ENCODE data around the gene LRRN2. TPM values are rescaled to one million over a fixed set of nuclear protein-coding genes. Genes with fewer than 3 reads are reported as not detected.
A peak's percentile ranks its signal among the peaks of the same experiment; 100 is the strongest.

The LRRN2 gene
- total RNA-seq, 2 experiments from 2014 or later, result not detected

- ATAC-seq (ENCODE audit: poor library complexity) (no peak), DNase-seq (no peak)
- Histone ChIP-seq H3K36me3 (ENCODE audit: insufficient read depth, low read length) (peaks cover 2% of the 10 kb centered on the region), H3K4me3 (ENCODE audit: low read length) (no peak overlapping the region), H3K4me1 (ENCODE audit: insufficient read depth, low read length) (peaks cover 17% of the 10 kb centered on the region), H3K27me3 (ENCODE audit: control insufficient read depth in 1 of 2, insufficient read depth in 2 of 2, low read length in 2 of 2) (no peaks in the 10 kb centered on the region), H3K27ac (ENCODE audit: low read depth in 1 of 2, low read length in 2 of 2) (no peak overlapping the region), H3K9me3 (ENCODE audit: control insufficient read depth in 1 of 2, insufficient read depth in 1 of 2, low read length in 2 of 2) (no peaks in the 10 kb centered on the region)
- no peak for TF ChIP-seq CTCF (IDR thresholded peaks at IDR 0.05)
- Mint-ChIP-seq H3K9me3 (no peaks in the 10 kb centered on the region), H3K27ac (no peak overlapping the region), H3K4me3 (no peak overlapping the region), H3K27me3 (no peaks in the 10 kb centered on the region), H3K4me1 (ENCODE audit: low read depth) (peaks cover 14% of the 10 kb centered on the region), H3K36me3 (ENCODE audit: low read depth) (peaks cover 5% of the 10 kb centered on the region)
- intact Hi-C loops (cut with DNase I, micrococcal nuclease), result no loop called here
- ChIA-PET CTCF (no interaction called here), POLR2A (no interaction called here)
These were observed 97.9 kb downstream of the LRRN2 start for GRCh38 chr1:204587621-204588020.

- peaks cover 26% of the 10 kb centered on the region for H3K4me1 ChIP-seq (ENCODE audit: insufficient read depth, low read length)
- H3K27me3 ChIP-seq (ENCODE audit: control insufficient read depth in 1 of 2, insufficient read depth in 2 of 2, low read length in 2 of 2), result no peaks in the 10 kb centered on the region
- H3K4me3 Mint-ChIP-seq, result peak overlapping the region; percentile 54
- no peak for TF ChIP-seq CTCF (IDR thresholded peaks at IDR 0.05)
- peaks cover 24% of the 10 kb centered on the region for H3K4me1 Mint-ChIP-seq (ENCODE audit: low read depth)
- intact Hi-C loops (cut with DNase I, micrococcal nuclease), result no loop called here
- ATAC-seq (ENCODE audit: poor library complexity), result peak; percentile 63
- peak overlapping the region; percentile 13 for H3K27ac Mint-ChIP-seq
- no peaks in the 10 kb centered on the region for H3K27me3 Mint-ChIP-seq
- H3K36me3 Mint-ChIP-seq (ENCODE audit: low read depth), result peaks cover 26% of the 10 kb centered on the region
- H3K36me3 ChIP-seq (ENCODE audit: insufficient read depth, low read length), result peaks cover 2% of the 10 kb centered on the region
- POLR2A ChIA-PET, result interaction anchor here (0.8 kb wide), 1 partner anchor 69 kb away, joined by 3 read pairs; the partner anchor contains the start of gene MDM4
- no peaks in the 10 kb centered on the region for H3K9me3 ChIP-seq (ENCODE audit: control insufficient read depth in 1 of 2, insufficient read depth in 1 of 2, low read length in 2 of 2)
- no peak overlapping the region for H3K27ac ChIP-seq (ENCODE audit: low read depth in 1 of 2, low read length in 2 of 2)
- peak in 9 of 14 experiments; percentile 8 to 70 (median 22) for DNase-seq
- no peaks in the 10 kb centered on the region for H3K9me3 Mint-ChIP-seq
- no peak overlapping the region for H3K4me3 ChIP-seq (ENCODE audit: low read length)
- CTCF ChIA-PET, result no interaction called here
These were observed 100.7 kb downstream of the LRRN2 start for GRCh38 chr1:204584699-204585372.

GRCh38 chr1:204583909-204584632 is 101.5 kb downstream of the LRRN2 start:
- TF ChIP-seq CTCF (IDR thresholded peaks at IDR 0.05), result no peak
- no peak overlapping the region for H3K27ac Mint-ChIP-seq
- H3K4me1 Mint-ChIP-seq (ENCODE audit: low read depth), result peaks cover 30% of the 10 kb centered on the region
- no peaks in the 10 kb centered on the region for H3K27me3 Mint-ChIP-seq
- peaks cover 34% of the 10 kb centered on the region for H3K4me1 ChIP-seq (ENCODE audit: insufficient read depth, low read length)
- no peak overlapping the region for H3K27ac ChIP-seq (ENCODE audit: low read depth in 1 of 2, low read length in 2 of 2)
- H3K27me3 ChIP-seq (ENCODE audit: control insufficient read depth in 1 of 2, insufficient read depth in 2 of 2, low read length in 2 of 2), result no peaks in the 10 kb centered on the region
- DNase-seq (peak in 1 of 14 experiments; percentile 17), ATAC-seq (ENCODE audit: poor library complexity) (no peak)
- peaks cover 2% of the 10 kb centered on the region for H3K36me3 ChIP-seq (ENCODE audit: insufficient read depth, low read length)
- no peak overlapping the region for H3K4me3 ChIP-seq (ENCODE audit: low read length)
- no peak overlapping the region for H3K4me3 Mint-ChIP-seq
- no peaks in the 10 kb centered on the region for H3K9me3 Mint-ChIP-seq
- intact Hi-C loops (cut with DNase I, micrococcal nuclease), result no loop called here
- ChIA-PET CTCF (interaction anchor here (1.2 kb wide), 1 partner anchor 90 kb away, joined by 4 read pairs; the partner anchor contains the start of gene PIK3C2B), POLR2A (no interaction called here)
- peaks cover 28% of the 10 kb centered on the region for H3K36me3 Mint-ChIP-seq (ENCODE audit: low read depth)
- no peaks in the 10 kb centered on the region for H3K9me3 ChIP-seq (ENCODE audit: control insufficient read depth in 1 of 2, insufficient read depth in 1 of 2, low read length in 2 of 2)
